ENCODE measurements around the gene MANSC4.

DNA sequence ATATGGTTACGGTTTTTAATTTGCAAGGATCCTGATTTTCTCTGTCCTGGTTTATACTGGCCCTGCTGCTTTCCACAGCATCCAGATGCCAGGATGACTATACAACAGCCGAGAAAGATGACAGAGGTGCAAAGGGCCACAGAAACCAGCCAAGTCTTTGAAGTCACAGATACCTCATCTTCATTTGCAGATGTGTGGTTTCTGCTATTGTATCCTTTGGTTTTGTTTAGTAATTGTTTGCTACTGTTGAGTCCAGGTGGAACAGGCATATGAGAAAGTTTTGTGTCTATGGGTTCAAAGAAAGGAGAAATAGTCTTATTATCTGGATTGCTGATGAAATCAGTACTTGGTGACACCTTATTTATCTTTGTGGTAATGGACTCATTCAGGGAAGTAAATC, 17.3 kb downstream of the MANSC4 start:
- TF ChIP-seq, protein P1, sequence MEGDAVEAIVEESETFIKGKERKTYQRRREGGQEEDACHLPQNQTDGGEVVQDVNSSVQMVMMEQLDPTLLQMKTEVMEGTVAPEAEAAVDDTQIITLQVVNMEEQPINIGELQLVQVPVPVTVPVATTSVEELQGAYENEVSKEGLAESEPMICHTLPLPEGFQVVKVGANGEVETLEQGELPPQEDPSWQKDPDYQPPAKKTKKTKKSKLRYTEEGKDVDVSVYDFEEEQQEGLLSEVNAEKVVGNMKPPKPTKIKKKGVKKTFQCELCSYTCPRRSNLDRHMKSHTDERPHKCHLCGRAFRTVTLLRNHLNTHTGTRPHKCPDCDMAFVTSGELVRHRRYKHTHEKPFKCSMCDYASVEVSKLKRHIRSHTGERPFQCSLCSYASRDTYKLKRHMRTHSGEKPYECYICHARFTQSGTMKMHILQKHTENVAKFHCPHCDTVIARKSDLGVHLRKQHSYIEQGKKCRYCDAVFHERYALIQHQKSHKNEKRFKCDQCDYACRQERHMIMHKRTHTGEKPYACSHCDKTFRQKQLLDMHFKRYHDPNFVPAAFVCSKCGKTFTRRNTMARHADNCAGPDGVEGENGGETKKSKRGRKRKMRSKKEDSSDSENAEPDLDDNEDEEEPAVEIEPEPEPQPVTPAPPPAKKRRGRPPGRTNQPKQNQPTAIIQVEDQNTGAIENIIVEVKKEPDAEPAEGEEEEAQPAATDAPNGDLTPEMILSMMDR (IDR thresholded peaks at IDR 0.05), result no peak
- TF ChIP-seq POLR2A (IDR thresholded peaks at IDR 0.05), result no peak
